Naive B cell (primary cell): ENCODE data around the gene ZMYND15. TPM values are rescaled to one million over a fixed set of nuclear protein-coding genes. Genes with fewer than 3 reads are reported as not detected.
"Not testable (repeated sequence)": the region's sequence is repeated elsewhere in the genome, so short reads cannot be mapped to it uniquely, and the experiment has no call there.

Experiments
- ATAC-seq, 2 donors: fragments of 150-1000 bp; cut with Tn5 transposase; 2 replicates each; pipeline ENCODE4 v1.10.0; 2021; ENCODE audit warnings: low read depth in 2 of 2, mild to moderate bottlenecking in 2 of 2, moderate library complexity in 2 of 2
- DNase-seq: peaks from one replicate; pipeline ENCODE4 v3.0.0; 2022
- H3K27ac Mint-ChIP-seq, 6 donors: one replicate each; pipeline ENCODE4 v1.8.0; 2020 to 2022; ENCODE audit warnings: mild to moderate bottlenecking in 6 of 6, mixed read lengths in 6 of 6, moderate library complexity in 5 of 6, inconsistent platforms in 2 of 6
- H3K27me3 Mint-ChIP-seq, 3 donors: one replicate each; pipeline ENCODE4 v1.8.0; 2021 to 2022; ENCODE audit warnings: mixed read lengths in 3 of 3, mild to moderate bottlenecking in 1 of 3
- H3K36me3 Mint-ChIP-seq, 2 donors: one replicate each; pipeline ENCODE4 v1.8.0; 2020 to 2022; ENCODE audit warnings: mixed read lengths in 2 of 2, inconsistent platforms in 1 of 2, mild to moderate bottlenecking in 1 of 2
- H3K4me1 Mint-ChIP-seq, 3 donors: one replicate each; pipeline ENCODE4 v1.8.0; 2020 to 2022; ENCODE audit warnings: mixed read lengths in 3 of 3, inconsistent platforms in 1 of 3, mild to moderate bottlenecking in 1 of 3, moderate library complexity in 1 of 3
- H3K4me3 Mint-ChIP-seq, 8 donors: one replicate each; pipeline ENCODE4 v1.8.0; 2020 to 2022; ENCODE audit warnings: mild to moderate bottlenecking in 8 of 8, mixed read lengths in 8 of 8, moderate library complexity in 8 of 8, inconsistent platforms in 2 of 8
- H3K9me3 Mint-ChIP-seq, 7 donors: one replicate each; pipeline ENCODE4 v1.8.0; 2020 to 2022; ENCODE audit warnings: mixed read lengths in 7 of 7, mild to moderate bottlenecking in 5 of 7, inconsistent platforms in 2 of 7, moderate library complexity in 1 of 7
- polyA plus RNA-seq, 6 donors: library from polyadenylated mRNA; unstranded; fragments of 300-500 nt; fragmentation: Illumina TruSeq; gene quantifications; one replicate each; pipeline ENCODE4 v1.2.3, GENCODE V29; 2021; ENCODE audit warnings: low read depth in 6 of 6

Gene ZMYND15
- polyA plus RNA-seq: under 1 TPM in 1 of 6 donors, not detected in 5; 0.40 TPM

- no peaks in the 10 kb centered on the region for H3K9me3 Mint-ChIP-seq
- H3K27me3 Mint-ChIP-seq: peaks cover 6 to 31% (median 25%) of the 10 kb centered on the region in 3 donors
- H3K27ac Mint-ChIP-seq: peak within 1 kb of the TSS; percentile 88 to 99 (median 96)
- ATAC-seq: peak; percentile 78 to 79
- peaks cover 32 to 39% (median 36%) of the 10 kb centered on the region in 3 donors for H3K4me1 Mint-ChIP-seq
- H3K4me3 Mint-ChIP-seq: peak within 1 kb of the TSS; percentile 80 to 97 (median 92)
- no peaks in the 10 kb centered on the region for H3K36me3 Mint-ChIP-seq
- peak; percentile 88 for DNase-seq
Measured at GRCh38 chr17:4739122-4740024, at the start of gene ZMYND15, which contains the start of gene CXCL16. Gene ZMYND15, plus strand, starts transcription at chr17:4739833. Its CDS starts 716 bp downstream, at chr17:4740549. Gene CXCL16, minus strand, starts transcription at chr17:4739928. Its CDS starts 589 bp downstream, at chr17:4739339.

- not testable (repeated sequence) for H3K27ac Mint-ChIP-seq, DNase-seq, H3K4me3 Mint-ChIP-seq, H3K9me3 Mint-ChIP-seq, ATAC-seq, H3K27me3 Mint-ChIP-seq
- H3K36me3 Mint-ChIP-seq: peaks cover 5 to 23% of the 10 kb centered on the region in 2 donors
- peaks cover 17 to 64% (median 29%) of the 10 kb centered on the region in 3 donors for H3K4me1 Mint-ChIP-seq
Measured at GRCh38 chr17:4689872-4690271, 49.8 kb upstream of the ZMYND15 start.

GRCh38 chr17:4690745-4691144, 48.9 kb upstream of the ZMYND15 start:
- Mint-ChIP-seq H3K36me3 (peaks cover 5 to 16% of the 10 kb centered on the region in 2 donors), H3K27me3 (no peaks in the 10 kb centered on the region), H3K27ac (peak overlapping the region in 1 of 6 donors; percentile 18), H3K4me1 (peaks cover 17 to 64% (median 24%) of the 10 kb centered on the region in 3 donors), H3K9me3 (no peaks in the 10 kb centered on the region), H3K4me3 (no peak overlapping the region)
- no peak for ATAC-seq
- DNase-seq: no peak

- Mint-ChIP-seq H3K4me1 (peaks cover 19 to 60% (median 27%) of the 10 kb centered on the region in 3 donors), H3K27ac (peak overlapping the region in 2 of 6 donors; percentile 50 to 77), H3K27me3 (no peaks in the 10 kb centered on the region), H3K9me3 (no peaks in the 10 kb centered on the region), H3K4me3 (no peak overlapping the region), H3K36me3 (peaks cover 5 to 19% of the 10 kb centered on the region in 2 donors)
- DNase-seq (no peak), ATAC-seq (no peak)
Measured at GRCh38 chr17:4691686-4692085, 47.9 kb upstream of the ZMYND15 start.

GRCh38 chr17:4693416-4693815, 46.2 kb upstream of the ZMYND15 start:
- no peaks in the 10 kb centered on the region for H3K9me3 Mint-ChIP-seq
- H3K27ac Mint-ChIP-seq: peak overlapping the region in 1 of 6 donors; percentile 67
- ATAC-seq (no peak), DNase-seq (no peak)
- H3K4me3 Mint-ChIP-seq: no peak overlapping the region
- H3K27me3 Mint-ChIP-seq: no peaks in the 10 kb centered on the region
- peaks cover 0 to 18% of the 10 kb centered on the region in 2 donors for H3K36me3 Mint-ChIP-seq
- H3K4me1 Mint-ChIP-seq: peaks cover 19 to 56% (median 26%) of the 10 kb centered on the region in 3 donors

GRCh38 chr17:4696437-4696805, 43.2 kb upstream of the ZMYND15 start:
- Mint-ChIP-seq H3K36me3 (peaks cover 0 to 7% of the 10 kb centered on the region in 2 donors), H3K4me3 (peak overlapping the region in 2 of 8 donors; percentile 18 to 24), H3K27me3 (no peaks in the 10 kb centered on the region), H3K9me3 (no peaks in the 10 kb centered on the region), H3K27ac (peak overlapping the region in 5 of 6 donors; percentile 43 to 76 (median 54)), H3K4me1 (peaks cover 14 to 31% (median 26%) of the 10 kb centered on the region in 3 donors)
- DNase-seq (no peak), ATAC-seq (peak in 1 of 2 donors; percentile 57)

GRCh38 chr17:4699401-4700056, 40.1 kb upstream of the ZMYND15 start:
- not testable (repeated sequence) for DNase-seq, H3K27ac Mint-ChIP-seq
- peaks cover 29 to 34% (median 33%) of the 10 kb centered on the region in 3 donors for H3K4me1 Mint-ChIP-seq

GRCh38 chr17:4701116-4701515, 38.5 kb upstream of the ZMYND15 start:
- Mint-ChIP-seq H3K27ac (peak overlapping the region in 2 of 6 donors; percentile 45 to 84), H3K4me3 (peak overlapping the region in 1 of 8 donors; percentile 94), H3K9me3 (no peaks in the 10 kb centered on the region), H3K27me3 (no peaks in the 10 kb centered on the region), H3K36me3 (peaks cover 0 to 7% of the 10 kb centered on the region in 2 donors), H3K4me1 (peaks cover 37 to 47% (median 39%) of the 10 kb centered on the region in 3 donors)
- ATAC-seq (no peak), DNase-seq (no peak)

More at GRCh38 chr17:4699401-4700056, 40.1 kb upstream of the ZMYND15 start:
- not testable (repeated sequence) for H3K27me3 Mint-ChIP-seq, ATAC-seq, H3K36me3 Mint-ChIP-seq, H3K9me3 Mint-ChIP-seq
- H3K4me3 Mint-ChIP-seq: peak overlapping the region in 1 of 8 donors; percentile 41

GRCh38 chr17:4703330-4703691, 36.3 kb upstream of the ZMYND15 start:
- ATAC-seq: no peak
- H3K4me1 Mint-ChIP-seq: peaks cover 25 to 42% (median 28%) of the 10 kb centered on the region in 3 donors

GRCh38 chr17:4704574-4704907, 35.1 kb upstream of the ZMYND15 start:
- Mint-ChIP-seq H3K27ac (peak overlapping the region; percentile 89 to 96 (median 94)), H3K4me3 (peak overlapping the region; percentile 85 to 95 (median 91)), H3K4me1 (peaks cover 28 to 42% (median 30%) of the 10 kb centered on the region in 3 donors)
- H3K36me3 Mint-ChIP-seq, DNase-seq, ATAC-seq, H3K27me3 Mint-ChIP-seq, H3K9me3 Mint-ChIP-seq: not testable (repeated sequence)

More at GRCh38 chr17:4703330-4703691, 36.3 kb upstream of the ZMYND15 start:
- DNase-seq: no peak
- peak overlapping the region; percentile 64 to 94 (median 83) for H3K27ac Mint-ChIP-seq
- no peaks in the 10 kb centered on the region for H3K27me3 Mint-ChIP-seq
- no peaks in the 10 kb centered on the region for H3K36me3 Mint-ChIP-seq
- peak overlapping the region; percentile 85 to 95 (median 91) for H3K4me3 Mint-ChIP-seq
- no peaks in the 10 kb centered on the region for H3K9me3 Mint-ChIP-seq

- Mint-ChIP-seq H3K27ac (peak overlapping the region; percentile 89 to 96 (median 94)), H3K9me3 (no peaks in the 10 kb centered on the region), H3K4me1 (peaks cover 32 to 47% (median 34%) of the 10 kb centered on the region in 3 donors), H3K36me3 (no peaks in the 10 kb centered on the region), H3K27me3 (no peaks in the 10 kb centered on the region), H3K4me3 (peak overlapping the region; percentile 85 to 95 (median 91))
- ATAC-seq (no peak), DNase-seq (no peak)
Measured at GRCh38 chr17:4704991-4705390, 34.6 kb upstream of the ZMYND15 start.

- H3K9me3 Mint-ChIP-seq: no peaks in the 10 kb centered on the region
- no peak for DNase-seq
- H3K27me3 Mint-ChIP-seq: no peaks in the 10 kb centered on the region
- H3K4me1 Mint-ChIP-seq: peaks cover 35 to 48% (median 37%) of the 10 kb centered on the region in 3 donors
- H3K4me3 Mint-ChIP-seq: peak overlapping the region in 7 of 8 donors; percentile 37 to 95 (median 87)
- no peaks in the 10 kb centered on the region for H3K36me3 Mint-ChIP-seq
- H3K27ac Mint-ChIP-seq: peak overlapping the region in 3 of 6 donors; percentile 9 to 49 (median 30)
- ATAC-seq: no peak
Measured at GRCh38 chr17:4706121-4706520, 33.5 kb upstream of the ZMYND15 start.

GRCh38 chr17:4708436-4708835, 31.2 kb upstream of the ZMYND15 start:
- DNase-seq (peak; percentile 42), ATAC-seq (no peak)
- H3K4me3 Mint-ChIP-seq: peak overlapping the region in 7 of 8 donors; percentile 32 to 94 (median 69)
- no peaks in the 10 kb centered on the region for H3K9me3 Mint-ChIP-seq
- H3K36me3 Mint-ChIP-seq: no peaks in the 10 kb centered on the region
- no peaks in the 10 kb centered on the region for H3K27me3 Mint-ChIP-seq
- peaks cover 24 to 45% (median 43%) of the 10 kb centered on the region in 3 donors for H3K4me1 Mint-ChIP-seq
- H3K27ac Mint-ChIP-seq: peak overlapping the region in 2 of 6 donors; percentile 47 to 83
